ENCODE data around the gene LHX5.
"Not testable (repeated sequence)": the region's sequence is repeated elsewhere in the genome, so short reads cannot be mapped to it uniquely, and the experiment has no call there.

The LHX5 gene

DNA sequence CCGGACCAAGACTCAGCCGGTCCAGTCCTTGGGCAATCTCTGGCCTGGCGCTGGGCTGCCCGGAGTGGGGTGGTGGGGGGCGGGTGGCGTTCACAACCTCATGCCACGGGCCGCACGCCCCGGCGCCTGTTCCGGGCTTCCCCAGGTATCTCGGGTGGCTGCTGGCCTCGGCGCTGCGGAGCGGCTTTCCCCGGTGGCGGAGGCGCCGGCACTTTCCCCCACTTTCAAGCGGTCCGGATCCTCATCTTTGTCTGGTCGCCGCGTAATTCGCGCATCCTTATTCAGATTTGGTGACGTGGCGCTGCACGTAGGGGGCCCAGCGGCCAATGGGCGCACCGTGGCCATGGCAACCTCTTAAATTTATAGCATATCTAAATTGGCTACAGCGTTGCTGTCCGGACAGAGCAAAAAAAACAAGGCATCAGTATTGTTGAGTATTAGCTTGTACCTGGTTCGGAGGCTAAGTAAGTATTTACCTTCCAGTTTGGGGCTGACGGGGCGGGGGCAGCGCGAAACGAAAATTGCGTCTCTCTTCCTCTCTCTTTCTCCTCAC is at the start of gene LHX5:
Gene LHX5, minus strand, starts transcription at position 253 of the 553 bp plus-strand sequence. CDS start 373 bp downstream, outside the sequence.
- Histone ChIP-seq H3K9me3 (no peaks in the 10 kb centered on the region), H3K4me1 (no peaks in the 10 kb centered on the region), H3K36me3 (replicated peaks) (no peaks in the 10 kb centered on the region), H3K27me3 (ENCODE audit: low read depth) (peaks cover 99% of the 10 kb centered on the region), H3K4me3 (no peak within 1 kb of the TSS)
- DNase-seq (ENCODE audit: low spot score in 2 of 2), result no peak
- in situ Hi-C loops (cut with MboI; ENCODE audit: low sequenced_read_pairs), result no loop called here

DNA sequence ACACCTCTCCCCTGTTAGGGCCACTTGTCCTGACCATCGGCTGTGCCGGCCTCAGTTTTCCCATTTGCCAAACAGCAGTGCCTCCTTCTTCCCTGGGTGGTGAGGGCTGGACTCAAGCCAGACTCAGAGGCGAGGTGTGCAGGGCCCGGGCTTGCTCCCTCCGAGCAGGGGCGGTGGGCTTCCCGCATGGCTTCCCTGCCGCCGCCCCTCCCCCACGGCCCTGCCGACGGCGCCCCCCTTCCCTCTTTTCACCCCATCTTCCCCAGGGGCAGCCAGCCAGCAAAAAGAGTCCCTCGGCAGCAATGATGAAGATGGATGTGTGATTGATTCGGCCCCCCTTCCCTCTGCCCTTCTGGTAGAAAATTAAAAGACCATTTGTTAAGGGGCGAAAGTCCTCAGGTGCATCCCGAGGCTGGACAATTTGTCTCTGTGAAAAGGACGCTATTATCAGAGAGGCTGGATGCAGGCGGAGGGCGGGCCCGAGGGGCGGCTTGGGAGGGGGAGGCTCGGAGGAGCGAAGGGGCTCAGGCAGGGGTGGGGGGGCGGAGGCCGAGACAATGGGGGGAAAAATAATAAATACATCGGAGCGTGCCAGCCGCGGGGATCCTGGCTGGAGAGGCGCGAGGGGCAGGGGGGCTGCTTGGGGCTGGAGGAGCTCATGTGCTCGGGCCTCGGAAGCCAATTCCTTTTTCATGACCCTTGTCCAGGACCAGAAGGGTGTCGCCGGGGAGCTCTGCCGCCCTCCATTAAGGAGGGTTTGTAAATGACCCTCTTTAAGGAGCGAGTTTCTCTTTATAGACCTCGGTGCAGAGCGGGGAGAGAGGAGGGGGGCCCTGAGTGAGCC is 48.0 kb upstream of the LHX5 start:
- Histone ChIP-seq H3K27me3 (ENCODE audit: low read depth) (peaks cover 83% of the 10 kb centered on the region), H3K36me3 (replicated peaks) (no peaks in the 10 kb centered on the region), H3K4me3 (no peak overlapping the region), H3K9me3 (no peaks in the 10 kb centered on the region), H3K4me1 (no peaks in the 10 kb centered on the region)
- no peak for DNase-seq (ENCODE audit: low spot score in 2 of 2)
- in situ Hi-C loops (cut with MboI; ENCODE audit: low sequenced_read_pairs), result no loop called here

DNA sequence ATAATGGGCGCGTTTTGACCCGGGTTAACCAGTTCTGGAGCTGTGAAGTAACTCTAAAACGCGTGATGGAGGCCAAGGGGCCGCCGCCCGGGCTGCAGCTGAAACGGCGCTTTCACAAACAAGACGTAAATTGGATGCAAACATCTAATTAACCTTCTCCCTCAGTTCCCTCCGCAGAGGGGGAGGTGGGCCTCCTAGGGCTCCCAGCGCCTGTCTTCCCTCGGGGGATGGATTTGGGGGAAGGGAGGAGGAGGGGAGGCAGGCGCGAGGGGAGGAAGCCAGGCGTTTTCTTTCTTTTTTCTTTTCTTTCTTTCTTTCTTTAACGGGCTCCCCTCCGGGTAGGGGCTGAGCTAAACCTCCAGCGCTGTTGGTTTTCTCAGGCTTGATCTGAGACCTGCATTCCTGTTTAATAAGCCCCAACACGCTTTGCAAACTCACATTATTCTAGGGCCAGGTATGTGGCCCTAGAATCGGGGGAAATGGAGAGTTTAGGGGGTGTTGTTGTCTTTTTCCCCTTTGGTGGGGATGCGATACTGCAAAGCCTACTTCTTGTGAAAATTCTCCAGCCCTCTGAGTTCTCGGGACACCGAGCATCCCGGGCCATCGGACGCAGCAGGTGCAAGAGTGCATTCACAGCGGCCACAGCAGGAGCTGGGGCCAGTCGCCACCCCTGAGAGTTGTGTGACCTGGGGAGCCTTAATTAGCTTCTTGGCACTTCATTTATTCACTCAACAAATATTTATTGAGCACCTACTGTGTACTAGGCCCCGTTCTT is 43.6 kb upstream of the LHX5 start:
- no peaks in the 10 kb centered on the region for H3K9me3 ChIP-seq
- H3K36me3 ChIP-seq (replicated peaks), result no peaks in the 10 kb centered on the region
- H3K4me1 ChIP-seq, result no peaks in the 10 kb centered on the region
- in situ Hi-C loops (cut with MboI; ENCODE audit: low sequenced_read_pairs), result no loop called here
- peaks cover 53% of the 10 kb centered on the region for H3K27me3 ChIP-seq (ENCODE audit: low read depth)
- DNase-seq (ENCODE audit: low spot score in 2 of 2), result peak in 1 of 2 experiments; percentile 28
- H3K4me3 ChIP-seq, result no peak overlapping the region

DNA sequence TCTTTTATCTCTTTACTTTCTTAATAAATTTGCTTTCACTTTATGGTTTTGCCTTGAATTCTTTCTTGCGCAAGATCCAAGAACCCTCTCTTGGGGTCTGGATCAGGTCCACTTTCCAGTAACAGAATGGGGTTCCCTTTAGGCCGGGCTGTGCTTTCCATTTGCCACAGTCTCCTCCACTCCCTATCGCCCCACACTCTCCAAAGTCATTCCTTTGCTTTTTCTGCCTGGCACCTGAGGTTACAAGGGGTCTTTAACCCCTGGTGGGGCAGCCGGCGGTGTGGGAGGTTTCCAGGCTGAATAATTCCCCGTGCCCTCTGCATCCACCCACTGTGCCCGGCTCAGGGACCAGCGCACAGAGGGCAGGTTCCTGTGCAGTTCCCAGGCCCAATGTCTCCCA is 42.9 kb upstream of the LHX5 start:
- no peak overlapping the region for H3K4me3 ChIP-seq
- in situ Hi-C loops (cut with MboI; ENCODE audit: low sequenced_read_pairs), result no loop called here
- H3K9me3 ChIP-seq, result no peaks in the 10 kb centered on the region
- H3K4me1 ChIP-seq, result no peaks in the 10 kb centered on the region
- no peak for DNase-seq (ENCODE audit: low spot score in 2 of 2)
- peaks cover 51% of the 10 kb centered on the region for H3K27me3 ChIP-seq (ENCODE audit: low read depth)
- H3K36me3 ChIP-seq (replicated peaks), result no peaks in the 10 kb centered on the region

DNA sequence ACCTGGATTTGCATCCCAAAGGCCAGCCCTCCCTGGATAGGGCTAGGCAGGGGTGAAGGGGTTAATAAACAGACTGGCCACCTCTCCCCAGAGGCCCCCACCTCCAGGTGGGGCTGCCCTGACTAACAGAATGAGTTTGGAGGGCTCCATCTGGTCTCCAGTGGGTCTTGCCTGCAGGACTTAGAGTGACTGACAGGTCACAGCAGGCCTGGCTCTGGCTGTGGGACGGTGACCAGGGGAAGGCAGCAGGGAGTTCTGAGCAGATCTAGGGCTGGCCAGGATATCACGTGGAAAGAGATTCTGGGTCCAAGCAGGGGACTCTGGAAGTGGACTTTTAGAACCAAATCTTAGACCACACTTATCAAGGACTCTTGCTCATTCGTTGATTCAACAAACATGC is 40.9 kb upstream of the LHX5 start:
- H3K9me3 ChIP-seq, result no peaks in the 10 kb centered on the region
- in situ Hi-C loops (cut with MboI; ENCODE audit: low sequenced_read_pairs), result no loop called here
- no peak for DNase-seq (ENCODE audit: low spot score in 2 of 2)
- no peaks in the 10 kb centered on the region for H3K4me1 ChIP-seq
- H3K27me3 ChIP-seq (ENCODE audit: low read depth), result peaks cover 47% of the 10 kb centered on the region
- no peaks in the 10 kb centered on the region for H3K36me3 ChIP-seq (replicated peaks)
- no peak overlapping the region for H3K4me3 ChIP-seq

DNA sequence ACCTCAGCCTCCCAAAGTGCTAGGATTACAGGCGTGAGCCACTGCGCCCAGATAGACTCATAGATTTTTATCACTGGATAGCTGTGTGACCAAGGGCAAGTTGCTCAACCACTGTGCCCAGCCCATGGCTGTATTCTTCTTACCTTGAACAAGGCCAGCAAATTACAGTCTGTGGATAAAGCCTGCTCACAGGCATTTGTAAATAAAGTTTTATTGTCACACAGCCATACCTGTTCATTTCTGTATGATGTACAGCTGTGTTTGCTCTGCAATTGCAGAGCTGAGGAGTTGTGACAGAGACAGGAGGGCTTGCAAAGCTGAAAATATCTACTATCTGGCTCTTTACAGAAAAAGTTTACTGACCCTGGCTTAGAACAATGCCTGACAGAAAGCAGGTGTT is 35.2 kb upstream of the LHX5 start:
- no peak for DNase-seq (ENCODE audit: low spot score in 2 of 2)
- no peaks in the 10 kb centered on the region for H3K36me3 ChIP-seq (replicated peaks)
- in situ Hi-C loops (cut with MboI; ENCODE audit: low sequenced_read_pairs), result no loop called here

DNA sequence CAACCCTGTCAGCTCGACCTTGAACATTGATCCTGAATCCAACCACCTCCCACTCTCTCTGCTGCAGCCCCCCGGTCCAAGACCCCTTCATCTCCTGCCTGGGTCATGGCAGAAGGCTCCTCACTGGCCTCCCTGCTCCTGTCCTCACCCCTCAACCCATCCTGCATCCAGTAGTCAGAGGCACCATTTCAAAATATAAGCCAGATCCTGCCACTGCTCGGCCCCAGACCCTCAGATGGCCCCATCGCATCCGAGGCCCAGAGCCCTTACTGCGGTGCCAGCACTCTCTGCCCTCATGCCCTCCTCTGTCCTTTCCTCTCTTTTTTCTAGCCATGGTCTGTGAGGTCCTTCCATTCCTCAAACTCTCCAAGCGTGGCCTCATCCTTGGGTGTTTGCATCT is 34.3 kb upstream of the LHX5 start:
- in situ Hi-C loops (cut with MboI; ENCODE audit: low sequenced_read_pairs), result no loop called here
- DNase-seq (ENCODE audit: low spot score in 2 of 2), result no peak
- H3K9me3 ChIP-seq, result no peaks in the 10 kb centered on the region
- peaks cover 2% of the 10 kb centered on the region for H3K4me1 ChIP-seq
- no peaks in the 10 kb centered on the region for H3K36me3 ChIP-seq (replicated peaks)
- H3K4me3 ChIP-seq, result no peak overlapping the region
- H3K27me3 ChIP-seq (ENCODE audit: low read depth), result peaks cover 51% of the 10 kb centered on the region

More for the DNA sequence above, 35.2 kb upstream of the LHX5 start:
- H3K4me3 ChIP-seq, result no peak overlapping the region
- H3K4me1 ChIP-seq, result no peaks in the 10 kb centered on the region
- no peaks in the 10 kb centered on the region for H3K9me3 ChIP-seq
- peaks cover 48% of the 10 kb centered on the region for H3K27me3 ChIP-seq (ENCODE audit: low read depth)

DNA sequence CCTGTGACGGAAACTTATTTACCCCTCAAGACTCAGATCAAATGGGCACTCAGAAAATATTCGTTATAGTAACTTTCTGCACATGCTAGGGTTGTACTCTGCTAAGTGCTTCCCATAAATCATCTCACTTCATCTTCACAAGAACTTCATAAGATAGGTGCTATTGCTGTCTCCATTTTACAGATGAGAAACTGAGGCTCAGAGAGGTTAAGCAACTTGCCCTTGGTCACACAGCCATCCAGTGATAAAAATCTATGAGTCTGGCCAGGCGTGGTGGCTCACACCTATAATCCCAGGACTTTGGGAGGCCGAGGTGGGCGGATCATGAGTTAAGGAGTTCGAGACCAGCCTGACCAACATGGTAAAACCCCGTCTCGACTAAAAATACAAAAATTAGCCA is 33.2 kb upstream of the LHX5 start:
- no peak for DNase-seq (ENCODE audit: low spot score in 2 of 2)
- Histone ChIP-seq H3K9me3 (no peaks in the 10 kb centered on the region), H3K4me1 (peaks cover 7% of the 10 kb centered on the region), H3K27me3 (ENCODE audit: low read depth) (peaks cover 46% of the 10 kb centered on the region), H3K4me3 (no peak overlapping the region), H3K36me3 (replicated peaks) (no peaks in the 10 kb centered on the region)
- in situ Hi-C loops (cut with MboI; ENCODE audit: low sequenced_read_pairs), result no loop called here

DNA sequence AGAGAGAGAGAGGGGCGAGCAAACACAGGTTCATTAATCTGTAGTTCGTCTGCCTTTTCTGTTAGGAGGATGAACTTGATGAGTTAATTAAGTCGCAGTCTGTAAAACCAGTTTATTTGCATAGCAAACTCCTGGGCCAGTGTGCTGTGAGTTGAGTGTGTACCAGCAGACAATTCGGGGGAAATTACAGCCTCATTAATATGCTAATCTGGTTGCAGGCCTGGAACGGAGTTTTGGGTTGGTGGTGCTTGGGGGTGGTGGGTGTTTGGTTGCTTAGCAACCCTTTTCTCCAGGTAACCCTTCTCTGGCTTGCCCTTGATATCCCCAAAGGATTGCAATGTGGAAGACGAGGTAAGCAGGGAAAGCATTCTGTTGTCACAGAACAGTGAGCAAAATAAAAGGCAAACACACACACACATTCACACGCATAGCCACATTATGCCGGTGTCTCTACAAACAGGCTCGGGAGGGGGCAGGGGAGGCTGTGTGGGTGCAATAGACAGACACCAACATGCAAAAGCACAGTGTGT is 29.2 kb upstream of the LHX5 start:
- H3K4me3 ChIP-seq, result no peak overlapping the region
- H3K9me3 ChIP-seq, result no peaks in the 10 kb centered on the region
- H3K27me3 ChIP-seq (ENCODE audit: low read depth), result peaks cover 20% of the 10 kb centered on the region
- peak in 1 of 2 experiments; percentile 28 for DNase-seq (ENCODE audit: low spot score in 2 of 2)
- in situ Hi-C loops (cut with MboI; ENCODE audit: low sequenced_read_pairs), result no loop called here
- no peaks in the 10 kb centered on the region for H3K36me3 ChIP-seq (replicated peaks)
- peaks cover 7% of the 10 kb centered on the region for H3K4me1 ChIP-seq

DNA sequence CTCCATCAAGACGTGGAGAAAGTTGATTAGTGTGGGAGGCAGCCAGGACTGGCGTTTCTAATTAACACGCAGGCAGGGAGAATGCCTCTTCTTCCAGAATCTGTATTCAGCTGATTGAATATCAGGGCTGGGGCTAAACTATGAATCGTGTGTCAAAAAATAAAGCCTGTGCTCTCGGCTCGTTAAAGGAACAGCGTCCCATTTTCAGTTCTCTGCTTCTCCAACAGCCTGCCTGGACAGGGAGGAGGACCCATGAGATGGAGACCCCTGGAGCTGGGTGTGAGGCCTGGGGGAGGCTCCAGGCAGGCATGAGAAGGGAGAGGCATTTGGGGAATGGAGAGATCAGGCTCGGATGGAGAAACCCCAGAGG is 28.6 kb upstream of the LHX5 start:
- in situ Hi-C loops (cut with MboI; ENCODE audit: low sequenced_read_pairs), result no loop called here
- H3K9me3 ChIP-seq, result no peaks in the 10 kb centered on the region

DNA sequence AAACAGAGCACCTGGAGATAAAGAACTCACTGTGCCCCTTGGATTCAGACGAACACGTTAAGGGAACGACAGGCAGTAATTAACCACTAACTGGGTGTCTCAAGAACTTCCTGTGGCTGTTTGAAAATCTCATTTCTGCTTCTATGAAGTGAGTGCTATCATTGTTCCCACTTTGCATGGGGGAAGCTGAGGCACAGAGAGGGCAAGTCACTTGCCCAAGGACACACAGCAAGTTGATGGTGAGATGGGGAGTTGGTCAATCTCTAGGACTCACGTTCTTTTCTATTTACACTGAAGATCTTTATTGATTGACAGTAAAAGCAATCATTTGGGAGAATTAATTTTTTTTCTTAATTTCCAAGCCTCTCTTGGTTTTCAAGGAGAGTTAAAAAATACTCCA is 26.8 kb upstream of the LHX5 start:
- H3K9me3 ChIP-seq, result no peaks in the 10 kb centered on the region
- peaks cover 7% of the 10 kb centered on the region for H3K4me1 ChIP-seq
- no peak for DNase-seq (ENCODE audit: low spot score in 2 of 2)
- no peak overlapping the region for H3K4me3 ChIP-seq
- no peaks in the 10 kb centered on the region for H3K36me3 ChIP-seq (replicated peaks)
- in situ Hi-C loops (cut with MboI; ENCODE audit: low sequenced_read_pairs), result no loop called here
- peaks cover 3% of the 10 kb centered on the region for H3K27me3 ChIP-seq (ENCODE audit: low read depth)

More for the DNA sequence above, 28.6 kb upstream of the LHX5 start:
- Histone ChIP-seq H3K36me3 (replicated peaks) (no peaks in the 10 kb centered on the region), H3K4me1 (peaks cover 7% of the 10 kb centered on the region), H3K27me3 (ENCODE audit: low read depth) (peaks cover 16% of the 10 kb centered on the region), H3K4me3 (no peak overlapping the region)
- no peak for DNase-seq (ENCODE audit: low spot score in 2 of 2)

DNA sequence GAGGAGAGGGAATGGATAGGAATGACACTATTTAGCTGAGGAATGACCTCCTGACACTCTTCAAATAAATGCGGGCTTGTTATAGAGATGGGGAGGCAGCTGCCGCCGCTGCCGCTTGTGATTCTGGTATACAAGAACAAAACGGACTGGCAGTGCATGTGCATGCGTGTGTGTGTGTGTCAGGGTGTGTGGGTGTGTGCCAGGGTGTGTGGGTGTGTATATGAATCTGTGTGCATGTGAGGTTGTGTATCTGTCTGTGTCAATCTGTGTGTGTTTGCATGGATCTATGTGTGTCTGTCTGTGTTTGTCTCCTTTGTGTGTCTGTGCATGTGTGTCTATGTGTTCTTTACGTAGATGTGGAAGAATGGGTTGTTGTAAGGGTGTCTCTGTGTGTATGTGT is 26.0 kb upstream of the LHX5 start:
- no peaks in the 10 kb centered on the region for H3K36me3 ChIP-seq (replicated peaks)
- H3K27me3 ChIP-seq (ENCODE audit: low read depth), result peaks cover 3% of the 10 kb centered on the region
- H3K4me1 ChIP-seq, result peaks cover 7% of the 10 kb centered on the region
- no peak overlapping the region for H3K4me3 ChIP-seq
- DNase-seq (ENCODE audit: low spot score in 2 of 2), result no peak
- no peaks in the 10 kb centered on the region for H3K9me3 ChIP-seq
- in situ Hi-C loops (cut with MboI; ENCODE audit: low sequenced_read_pairs), result no loop called here

DNA sequence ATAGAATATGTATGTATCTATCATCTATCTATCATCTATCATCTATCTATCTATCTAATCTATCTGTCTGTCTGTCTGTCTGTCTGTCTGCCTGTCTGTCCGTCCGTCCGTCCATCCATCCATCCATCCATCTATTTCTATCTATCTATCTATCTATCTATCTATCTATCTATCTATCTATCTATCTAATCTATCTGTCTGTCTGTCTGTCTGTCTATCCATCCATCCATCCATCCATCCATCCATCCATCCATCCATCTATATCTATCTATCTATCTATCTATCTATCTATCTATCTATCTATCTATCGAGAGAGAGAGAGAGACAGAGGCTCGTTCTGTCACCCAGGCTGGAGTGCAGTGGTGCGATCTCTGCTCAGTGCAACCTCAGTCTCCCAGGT is 24.3 kb upstream of the LHX5 start:
- DNase-seq (ENCODE audit: low spot score in 2 of 2); H3K36me3 ChIP-seq (replicated peaks); in situ Hi-C loops (cut with MboI; ENCODE audit: low sequenced_read_pairs): not testable (repeated sequence)

DNA sequence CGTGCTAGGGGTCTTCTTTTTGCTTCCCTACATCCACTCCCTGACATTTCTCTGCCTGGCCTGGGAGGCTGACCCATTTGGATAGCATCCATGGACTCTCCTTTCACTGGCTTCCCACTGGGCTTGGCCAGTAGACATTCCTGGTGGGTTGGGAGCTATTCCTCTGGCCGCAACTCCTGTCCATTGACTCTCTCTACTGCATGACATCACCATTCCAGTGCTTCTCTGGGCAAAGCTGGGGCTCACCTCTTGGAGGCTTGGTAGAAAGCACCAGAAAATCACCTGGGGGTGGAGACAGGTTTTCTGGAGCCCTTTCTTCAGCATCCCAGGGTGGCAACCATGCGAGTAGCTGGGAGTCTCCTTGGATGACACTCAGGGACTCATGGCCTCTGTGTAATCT is 16.7 kb upstream of the LHX5 start:
- no peaks in the 10 kb centered on the region for H3K36me3 ChIP-seq (replicated peaks)
- H3K4me1 ChIP-seq, result no peaks in the 10 kb centered on the region
- H3K27me3 ChIP-seq (ENCODE audit: low read depth), result peaks cover 22% of the 10 kb centered on the region
- in situ Hi-C loops (cut with MboI; ENCODE audit: low sequenced_read_pairs), result no loop called here
- no peak for DNase-seq (ENCODE audit: low spot score in 2 of 2)
- H3K9me3 ChIP-seq, result no peaks in the 10 kb centered on the region
- H3K4me3 ChIP-seq, result no peak overlapping the region

More for the DNA sequence above, 24.3 kb upstream of the LHX5 start:
- H3K27me3 ChIP-seq (ENCODE audit: low read depth); H3K4me1 ChIP-seq; H3K9me3 ChIP-seq; H3K4me3 ChIP-seq: not testable (repeated sequence)

Measured in HAP-1 (cell line).